ENCODE results near the gene CEP41.

CEP41 gene

GRCh38 chr7:130418306-130418705 is 22.5 kb downstream of the CEP41 start:
- DNase-seq, result no peak

- no peak for DNase-seq
These were observed 23.6 kb downstream of the CEP41 start for GRCh38 chr7:130417213-130417612.

- no peak for DNase-seq
These were observed 25.8 kb downstream of the CEP41 start for GRCh38 chr7:130415006-130415405.

- no peak for DNase-seq
These were observed 27.6 kb downstream of the CEP41 start for GRCh38 chr7:130413201-130413600.

GRCh38 chr7:130410868-130411541 is 29.8 kb downstream of the CEP41 start:
- DNase-seq, result no peak

GRCh38 chr7:130409712-130410072 is 31.1 kb downstream of the CEP41 start:
- DNase-seq, result no peak

GRCh38 chr7:130409067-130409711 is 31.6 kb downstream of the CEP41 start:
- DNase-seq, result no peak

- DNase-seq, result no peak
These were observed 35.8 kb downstream of the CEP41 start for GRCh38 chr7:130405003-130405402.

- no peak for DNase-seq
These were observed 39.2 kb downstream of the CEP41 start for GRCh38 chr7:130401578-130401977.

GRCh38 chr7:130401101-130401500 is 39.7 kb downstream of the CEP41 start:
- no peak for DNase-seq

GRCh38 chr7:130400120-130400572 is 40.7 kb downstream of the CEP41 start:
- no peak for DNase-seq

- DNase-seq, result no peak
These were observed 42.2 kb downstream of the CEP41 start for GRCh38 chr7:130398526-130399090.

- no peak for DNase-seq
These were observed 43.1 kb downstream of the CEP41 start for GRCh38 chr7:130397758-130398073.

- no peak for DNase-seq
These were observed 43.6 kb downstream of the CEP41 start for GRCh38 chr7:130397051-130397757.

- no peak for DNase-seq
These were observed 44.7 kb downstream of the CEP41 start for GRCh38 chr7:130396109-130396508.

GRCh38 chr7:130395421-130395820 is 45.4 kb downstream of the CEP41 start:
- no peak for DNase-seq

- DNase-seq, result no peak
These were observed 46.2 kb downstream of the CEP41 start for GRCh38 chr7:130394421-130395195.

GRCh38 chr7:130393841-130394411 is 46.9 kb downstream of the CEP41 start:
- DNase-seq, result no peak

GRCh38 chr7:130393101-130393561 is 47.7 kb downstream of the CEP41 start:
- no peak for DNase-seq

GRCh38 chr7:130390486-130390885 is 50.3 kb downstream of the CEP41 start:
- DNase-seq, result no peak

GRCh38 chr7:130388671-130389070 is 52.1 kb downstream of the CEP41 start:
- DNase-seq, result no peak

- DNase-seq, result no peak
These were observed 53.0 kb downstream of the CEP41 start for GRCh38 chr7:130387628-130388403.

Data from midbrain (tissue), 1 donor.